Stimulated activated naive B cell treated with anti-CD40 and anti-IgM and Interleukin-4, amounts not matched to agents 10 μg/mL and 1 μg/mL and 100 μg/mL, for 72 hours (primary cell): ENCODE measurements around the gene TTC21B.
A peak's percentile ranks its signal among the peaks of the same experiment; 100 is the strongest.
"Not testable (repeated sequence)": the region's sequence is repeated elsewhere in the genome, so short reads cannot be mapped to it uniquely, and the experiment has no call there.

Experiments
- ATAC-seq, 2 donors: fragments of 150-1000 bp; cut with Tn5 transposase; replicated peaks; 2 replicates each; pipeline ENCODE4 v1.10.0; 2021; ENCODE audit warnings: moderate library complexity in 1 of 2
- DNase-seq: peaks from one replicate; pipeline ENCODE4 v3.0.0; 2021
- H3K27ac Mint-ChIP-seq: one replicate; pipeline ENCODE4 v1.8.0; 2022; ENCODE audit warnings: mild to moderate bottlenecking, mixed read lengths
- H3K27me3 Mint-ChIP-seq, 2 donors: one replicate each; pipeline ENCODE4 v1.8.0; 2022; ENCODE audit warnings: mixed read lengths in 2 of 2
- H3K36me3 Mint-ChIP-seq, 2 donors: one replicate each; pipeline ENCODE4 v1.8.0; 2022; ENCODE audit warnings: mixed read lengths in 2 of 2, mild to moderate bottlenecking in 1 of 2
- H3K4me1 Mint-ChIP-seq, 2 donors: one replicate each; pipeline ENCODE4 v1.8.0; 2022; ENCODE audit warnings: mixed read lengths in 2 of 2, mild to moderate bottlenecking in 1 of 2
- H3K4me3 Mint-ChIP-seq, 2 donors: one replicate each; pipeline ENCODE4 v1.8.0; 2022; ENCODE audit warnings: mild to moderate bottlenecking in 2 of 2, mixed read lengths in 2 of 2, moderate library complexity in 1 of 2
- H3K9me3 Mint-ChIP-seq, 2 donors: one replicate each; pipeline ENCODE4 v1.8.0; 2022; ENCODE audit warnings: mixed read lengths in 2 of 2, mild to moderate bottlenecking in 1 of 2

Gene TTC21B

GRCh38 chr2:165953655-165954606 is at the start of gene TTC21B:
TSS of gene TTC21B (minus strand) at chr2:165953776. CDS start at chr2:165953705, 71 bp downstream.
- H3K36me3 Mint-ChIP-seq: no peaks in the 10 kb centered on the region
- DNase-seq (peak; percentile 87), ATAC-seq (peak; percentile 96 to 97)
- H3K27me3 Mint-ChIP-seq: no peaks in the 10 kb centered on the region
- H3K4me3 Mint-ChIP-seq: peak within 1 kb of the TSS in 1 of 2 donors; percentile 27
- H3K4me1 Mint-ChIP-seq: peaks cover 2 to 11% of the 10 kb centered on the region in 2 donors
- H3K9me3 Mint-ChIP-seq: no peaks in the 10 kb centered on the region
- no peak within 1 kb of the TSS for H3K27ac Mint-ChIP-seq

- Mint-ChIP-seq H3K27ac (no peak overlapping the region), H3K27me3 (peaks cover 0 to 4% of the 10 kb centered on the region in 2 donors), H3K36me3 (no peaks in the 10 kb centered on the region), H3K4me3 (no peak overlapping the region), H3K9me3 (no peaks in the 10 kb centered on the region), H3K4me1 (no peaks in the 10 kb centered on the region)
- ATAC-seq (no peak), DNase-seq (no peak)
Measured at GRCh38 chr2:166000401-166000800, 46.8 kb upstream of the TTC21B start.

- DNase-seq (no peak), ATAC-seq (no peak)
- Mint-ChIP-seq H3K9me3 (no peaks in the 10 kb centered on the region), H3K4me3 (no peak overlapping the region), H3K36me3 (no peaks in the 10 kb centered on the region), H3K4me1 (no peaks in the 10 kb centered on the region), H3K27ac (no peak overlapping the region), H3K27me3 (peaks cover 7 to 17% of the 10 kb centered on the region in 2 donors)
Measured at GRCh38 chr2:165990846-165991245, 37.3 kb upstream of the TTC21B start.

- Mint-ChIP-seq H3K9me3 (no peaks in the 10 kb centered on the region), H3K27ac (no peak overlapping the region), H3K36me3 (no peaks in the 10 kb centered on the region), H3K4me1 (no peaks in the 10 kb centered on the region), H3K27me3 (peaks cover 12 to 22% of the 10 kb centered on the region in 2 donors), H3K4me3 (no peak overlapping the region)
- ATAC-seq (no peak), DNase-seq (no peak)
Measured at GRCh38 chr2:165989851-165990250, 36.3 kb upstream of the TTC21B start.

GRCh38 chr2:165985120-165985519 is 31.5 kb upstream of the TTC21B start:
- Mint-ChIP-seq H3K36me3 (no peaks in the 10 kb centered on the region), H3K27me3 (peaks cover 23 to 28% of the 10 kb centered on the region in 2 donors), H3K27ac (no peak overlapping the region), H3K4me3 (no peak overlapping the region), H3K9me3 (no peaks in the 10 kb centered on the region), H3K4me1 (no peaks in the 10 kb centered on the region)
- DNase-seq (no peak), ATAC-seq (no peak)

GRCh38 chr2:165972161-165972560 is 18.6 kb upstream of the TTC21B start:
- DNase-seq, H3K9me3 Mint-ChIP-seq, H3K36me3 Mint-ChIP-seq, H3K27ac Mint-ChIP-seq, H3K4me1 Mint-ChIP-seq, H3K4me3 Mint-ChIP-seq, ATAC-seq: not testable (repeated sequence)
- peaks cover 28 to 34% of the 10 kb centered on the region in 2 donors for H3K27me3 Mint-ChIP-seq

- Mint-ChIP-seq H3K4me3 (no peak overlapping the region), H3K36me3 (no peaks in the 10 kb centered on the region), H3K27ac (no peak overlapping the region), H3K27me3 (peaks cover 30 to 39% of the 10 kb centered on the region in 2 donors), H3K9me3 (no peaks in the 10 kb centered on the region), H3K4me1 (no peaks in the 10 kb centered on the region)
- DNase-seq (no peak), ATAC-seq (no peak)
Measured at GRCh38 chr2:165970663-165971062, 17.1 kb upstream of the TTC21B start.

- ATAC-seq (no peak), DNase-seq (no peak)
- Mint-ChIP-seq H3K27me3 (peaks cover 28 to 35% of the 10 kb centered on the region in 2 donors), H3K4me3 (no peak overlapping the region), H3K36me3 (no peaks in the 10 kb centered on the region), H3K9me3 (no peaks in the 10 kb centered on the region), H3K4me1 (no peaks in the 10 kb centered on the region), H3K27ac (no peak overlapping the region)
Measured at GRCh38 chr2:165969227-165969626, 15.7 kb upstream of the TTC21B start.

- Mint-ChIP-seq H3K27ac (no peak overlapping the region), H3K36me3 (no peaks in the 10 kb centered on the region), H3K4me1 (no peaks in the 10 kb centered on the region), H3K9me3 (no peaks in the 10 kb centered on the region), H3K4me3 (no peak overlapping the region), H3K27me3 (peaks cover 16 to 24% of the 10 kb centered on the region in 2 donors)
- DNase-seq (no peak), ATAC-seq (no peak)
Measured at GRCh38 chr2:165967746-165968145, 14.2 kb upstream of the TTC21B start.

GRCh38 chr2:165961818-165962217 is 8.2 kb upstream of the TTC21B start:
- Mint-ChIP-seq H3K36me3 (no peaks in the 10 kb centered on the region), H3K4me1 (no peaks in the 10 kb centered on the region), H3K9me3 (no peaks in the 10 kb centered on the region), H3K27ac (no peak overlapping the region), H3K4me3 (no peak overlapping the region), H3K27me3 (peaks cover 0 to under 1% of the 10 kb centered on the region in 2 donors)
- DNase-seq (no peak), ATAC-seq (no peak)

- DNase-seq (no peak), ATAC-seq (no peak)
- H3K27me3 Mint-ChIP-seq: no peaks in the 10 kb centered on the region
- peaks cover 2 to 11% of the 10 kb centered on the region in 2 donors for H3K4me1 Mint-ChIP-seq
- H3K36me3 Mint-ChIP-seq: no peaks in the 10 kb centered on the region
- no peaks in the 10 kb centered on the region for H3K9me3 Mint-ChIP-seq
- H3K27ac Mint-ChIP-seq: no peak overlapping the region
- no peak overlapping the region for H3K4me3 Mint-ChIP-seq
Measured at GRCh38 chr2:165959371-165959770, 5.8 kb upstream of the TTC21B start.

GRCh38 chr2:165958313-165958960 is 4.9 kb upstream of the TTC21B start:
- H3K36me3 Mint-ChIP-seq: no peaks in the 10 kb centered on the region
- no peak overlapping the region for H3K4me3 Mint-ChIP-seq
- no peaks in the 10 kb centered on the region for H3K27me3 Mint-ChIP-seq
- H3K4me1 Mint-ChIP-seq: peaks cover 2 to 11% of the 10 kb centered on the region in 2 donors
- H3K27ac Mint-ChIP-seq: no peak overlapping the region
- no peaks in the 10 kb centered on the region for H3K9me3 Mint-ChIP-seq
- DNase-seq (no peak), ATAC-seq (no peak)

GRCh38 chr2:165957030-165957675 is 3.6 kb upstream of the TTC21B start:
- H3K9me3 Mint-ChIP-seq: no peaks in the 10 kb centered on the region
- H3K36me3 Mint-ChIP-seq: no peaks in the 10 kb centered on the region
- H3K4me1 Mint-ChIP-seq: peaks cover 2 to 11% of the 10 kb centered on the region in 2 donors
- ATAC-seq (no peak), DNase-seq (no peak)
- no peaks in the 10 kb centered on the region for H3K27me3 Mint-ChIP-seq
- H3K27ac Mint-ChIP-seq: no peak overlapping the region
- no peak overlapping the region for H3K4me3 Mint-ChIP-seq

- no peak overlapping the region for H3K4me3 Mint-ChIP-seq
- H3K36me3 Mint-ChIP-seq: no peaks in the 10 kb centered on the region
- peaks cover 2 to 11% of the 10 kb centered on the region in 2 donors for H3K4me1 Mint-ChIP-seq
- no peaks in the 10 kb centered on the region for H3K9me3 Mint-ChIP-seq
- H3K27ac Mint-ChIP-seq: no peak overlapping the region
- DNase-seq: no peak
- ATAC-seq: peak; percentile 64 to 66
- no peaks in the 10 kb centered on the region for H3K27me3 Mint-ChIP-seq
Measured at GRCh38 chr2:165953306-165953654, 296 bp downstream of the TTC21B start.
